ENCODE data around the gene THSD4.

- TF ChIP-seq CTCF (IDR thresholded peaks at IDR 0.05) = no peak
- TF ChIP-seq POLR2A (IDR thresholded peaks at IDR 0.05) = no peak
- TF ChIP-seq EP300 (IDR thresholded peaks at IDR 0.05) = no peak
- no peak for TF ChIP-seq POLR2AphosphoS5 (IDR thresholded peaks at IDR 0.05)
Observed at GRCh38 chr15:71708051-71708429, 592.8 kb downstream of the THSD4 start.

Measured in suprapubic skin (tissue), 4 donors.